Astrocyte of the spinal cord (primary cell): ENCODE data around the gene PRKCE.
"Not testable (repeated sequence)": the region's sequence is repeated elsewhere in the genome, so short reads cannot be mapped to it uniquely, and the experiment has no call there.

Experiments
- DNase-seq: peaks from one replicate; pipeline ENCODE4 v3.0.0; 2011; ENCODE audit warnings: low read depth, low spot score
- H3K4me3 ChIP-seq: 2 replicates; pipeline ENCODE4 v1.5.1; 2011; ENCODE audit warnings: low read depth, mild to moderate bottlenecking, low read length, moderate library complexity
- in situ Hi-C: cut with HindIII; loops from 2 replicates; pipeline ENCODE4 v1.10.0; 2017; ENCODE audit warnings: low sequenced_read_pairs
- TF ChIP-seq, protein P1 (sequence below): IDR thresholded peaks from 2 replicates; pipeline ENCODE4 v1.5.1; 2012; ENCODE audit warnings: low read depth, mild to moderate bottlenecking, low read length, inconsistent platforms

Gene PRKCE

GRCh38 chr2:45715601-45716379, 64.3 kb downstream of the PRKCE start:
- no peak for DNase-seq
- TF ChIP-seq, protein P1, sequence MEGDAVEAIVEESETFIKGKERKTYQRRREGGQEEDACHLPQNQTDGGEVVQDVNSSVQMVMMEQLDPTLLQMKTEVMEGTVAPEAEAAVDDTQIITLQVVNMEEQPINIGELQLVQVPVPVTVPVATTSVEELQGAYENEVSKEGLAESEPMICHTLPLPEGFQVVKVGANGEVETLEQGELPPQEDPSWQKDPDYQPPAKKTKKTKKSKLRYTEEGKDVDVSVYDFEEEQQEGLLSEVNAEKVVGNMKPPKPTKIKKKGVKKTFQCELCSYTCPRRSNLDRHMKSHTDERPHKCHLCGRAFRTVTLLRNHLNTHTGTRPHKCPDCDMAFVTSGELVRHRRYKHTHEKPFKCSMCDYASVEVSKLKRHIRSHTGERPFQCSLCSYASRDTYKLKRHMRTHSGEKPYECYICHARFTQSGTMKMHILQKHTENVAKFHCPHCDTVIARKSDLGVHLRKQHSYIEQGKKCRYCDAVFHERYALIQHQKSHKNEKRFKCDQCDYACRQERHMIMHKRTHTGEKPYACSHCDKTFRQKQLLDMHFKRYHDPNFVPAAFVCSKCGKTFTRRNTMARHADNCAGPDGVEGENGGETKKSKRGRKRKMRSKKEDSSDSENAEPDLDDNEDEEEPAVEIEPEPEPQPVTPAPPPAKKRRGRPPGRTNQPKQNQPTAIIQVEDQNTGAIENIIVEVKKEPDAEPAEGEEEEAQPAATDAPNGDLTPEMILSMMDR = no peak
- in situ Hi-C loops = no loop called here
- H3K4me3 ChIP-seq = no peak overlapping the region

DNA sequence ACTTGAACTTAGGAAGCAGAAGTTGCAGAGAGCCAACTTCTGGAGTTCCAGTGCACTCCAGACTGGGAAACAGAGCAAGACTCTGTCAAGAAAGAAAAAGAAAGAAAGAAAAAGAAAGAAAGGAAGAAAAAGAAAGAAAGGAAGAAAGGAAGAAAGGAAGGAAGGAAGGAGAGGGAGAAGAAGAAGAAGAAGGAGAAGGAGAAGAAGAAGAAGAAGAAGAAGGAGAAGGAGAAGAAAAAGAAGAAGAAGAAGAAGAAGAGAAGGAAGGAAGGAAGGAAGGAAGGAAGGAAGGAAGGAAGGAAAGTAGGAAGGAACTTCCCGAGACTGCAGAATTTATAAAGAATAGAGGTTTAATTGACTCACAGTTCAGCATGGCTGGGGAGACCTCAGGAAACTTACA, 65.0 kb downstream of the PRKCE start:
- in situ Hi-C loops, DNase-seq, H3K4me3 ChIP-seq: not testable (repeated sequence)

DNA sequence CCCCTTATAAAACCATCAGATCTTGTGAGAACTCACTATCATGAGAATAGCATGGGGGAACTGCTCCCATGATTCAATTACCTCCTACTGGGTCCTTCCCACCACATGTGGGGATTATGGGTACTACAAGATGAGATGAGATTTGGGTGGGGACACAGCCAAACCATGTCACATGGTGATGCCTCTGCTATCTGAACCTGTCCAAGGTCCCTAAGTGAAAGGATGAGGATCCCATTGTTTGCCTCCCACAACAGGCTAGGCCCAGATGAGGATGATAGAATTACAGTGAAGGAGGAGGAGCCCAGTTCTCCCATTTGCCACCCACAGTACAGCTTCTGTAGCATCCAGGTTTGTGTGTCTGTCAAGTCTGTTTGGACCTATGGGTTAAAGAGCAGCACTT, 65.4 kb downstream of the PRKCE start:
- in situ Hi-C loops = no loop called here
- no peak overlapping the region for H3K4me3 ChIP-seq
- DNase-seq = no peak
- TF ChIP-seq, protein P1 = no peak

DNA sequence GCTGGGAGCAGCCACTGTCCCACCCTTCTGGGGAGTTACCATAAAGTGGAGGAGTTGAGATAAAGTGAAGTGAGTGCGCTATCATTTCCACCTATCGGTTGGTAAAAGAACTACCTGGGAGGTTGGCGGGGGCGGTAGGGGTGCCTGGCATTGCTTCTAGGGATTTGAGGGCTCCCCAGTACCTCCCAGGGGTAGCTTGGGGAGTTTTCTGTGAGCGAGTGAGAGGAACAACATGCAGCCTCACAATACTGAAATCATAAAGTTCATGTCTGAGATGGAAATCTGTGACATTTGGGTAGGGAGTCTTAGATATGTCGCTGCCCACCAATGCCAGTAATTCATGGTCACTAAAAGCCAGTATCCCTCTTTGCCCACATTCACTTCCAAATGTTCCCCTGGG, 68.7 kb downstream of the PRKCE start:
- TF ChIP-seq, protein P1 = no peak
- in situ Hi-C loops = no loop called here
- H3K4me3 ChIP-seq = no peak overlapping the region
- DNase-seq = no peak

DNA sequence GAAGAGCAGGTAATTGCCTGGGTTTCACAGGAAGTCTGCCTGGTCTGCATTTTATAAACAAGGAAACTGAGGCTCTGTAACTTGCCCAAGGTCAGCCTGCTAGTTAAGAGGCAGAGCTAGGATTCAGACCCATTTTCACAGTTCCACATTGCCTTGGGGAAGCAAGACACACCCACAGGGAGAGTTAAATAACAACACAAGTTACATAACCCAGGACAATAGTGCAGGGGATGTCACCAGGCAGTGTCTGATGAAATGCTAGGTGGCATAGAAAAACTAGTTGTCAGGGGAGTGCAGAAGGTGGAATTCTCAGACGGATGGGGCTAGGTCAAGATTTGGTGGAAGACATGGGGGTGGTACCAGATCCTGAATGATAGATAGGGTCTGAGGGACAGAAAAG, 69.7 kb downstream of the PRKCE start:
- TF ChIP-seq, protein P1 = no peak
- DNase-seq = no peak
- in situ Hi-C loops = no loop called here

DNA sequence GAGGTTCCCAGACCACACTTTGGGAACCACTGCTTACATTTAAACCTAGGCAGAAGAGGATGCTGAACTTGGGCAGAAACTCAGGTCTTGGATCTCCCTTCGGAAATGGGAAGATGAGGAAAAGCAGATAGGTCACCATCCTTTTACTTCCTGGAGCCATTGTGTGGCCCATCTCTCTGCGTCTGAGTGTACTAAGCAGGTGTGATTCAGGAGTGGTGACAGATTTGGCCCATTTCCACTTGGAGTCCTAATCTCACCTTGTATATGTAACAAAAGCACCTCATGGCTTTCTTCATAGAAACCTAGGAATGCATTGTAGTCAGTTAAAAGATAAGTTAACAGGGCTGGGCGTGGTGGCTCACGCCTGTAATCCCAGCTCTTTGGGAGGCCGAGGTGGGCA, 71.0 kb downstream of the PRKCE start:
- TF ChIP-seq, protein P1 = no peak
- in situ Hi-C loops = no loop called here
- no peak overlapping the region for H3K4me3 ChIP-seq
- DNase-seq = no peak

More for the DNA sequence above, 69.7 kb downstream of the PRKCE start:
- H3K4me3 ChIP-seq = no peak overlapping the region

GRCh38 chr2:45723857-45724256, 72.4 kb downstream of the PRKCE start:
- TF ChIP-seq, protein P1 = no peak

More at GRCh38 chr2:45723857-45724256, 72.4 kb downstream of the PRKCE start:
- H3K4me3 ChIP-seq = no peak overlapping the region
- in situ Hi-C loops = no loop called here
- no peak for DNase-seq
